ENCODE measurements around the gene RASGRP2.

DNA sequence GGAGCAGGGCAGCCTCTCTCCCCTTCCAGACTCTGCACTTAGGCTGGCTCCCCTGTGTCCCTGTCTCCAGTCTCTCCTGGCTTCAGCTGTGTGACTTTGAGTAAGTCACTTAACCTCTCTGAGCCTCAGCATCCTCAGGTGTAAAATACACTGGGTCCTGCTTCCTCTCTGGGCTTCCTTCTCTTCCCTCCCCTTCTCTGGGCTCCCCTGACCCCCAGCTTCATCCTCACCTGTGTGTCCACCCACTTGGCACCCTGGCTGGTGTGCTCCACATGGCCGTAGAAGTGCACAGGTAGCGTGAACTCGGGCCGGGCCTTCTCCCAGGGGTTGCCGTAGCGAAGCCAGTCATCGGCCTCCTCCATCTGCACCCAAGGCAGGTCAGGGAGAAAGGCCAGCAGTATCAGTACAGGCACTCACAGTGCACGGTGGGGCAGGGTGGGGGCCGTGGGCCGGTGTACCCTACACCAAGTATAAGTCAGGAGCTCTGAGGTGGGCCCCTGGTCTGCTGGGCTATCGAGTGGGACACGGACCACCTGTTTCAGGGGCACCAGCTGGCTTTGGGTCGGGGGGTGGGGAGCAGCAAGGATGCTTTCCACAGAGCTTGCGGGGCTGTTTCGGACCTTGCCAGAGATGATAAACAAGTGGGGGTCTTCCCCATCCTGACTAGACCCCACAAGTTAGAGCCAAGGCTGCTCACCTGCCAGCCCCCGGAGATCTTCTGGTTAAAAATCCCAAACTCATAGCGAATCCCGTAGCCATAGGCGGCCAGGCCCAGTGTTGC lies 13.8 kb upstream of the RASGRP2 start:
- TF ChIP-seq, protein P1, sequence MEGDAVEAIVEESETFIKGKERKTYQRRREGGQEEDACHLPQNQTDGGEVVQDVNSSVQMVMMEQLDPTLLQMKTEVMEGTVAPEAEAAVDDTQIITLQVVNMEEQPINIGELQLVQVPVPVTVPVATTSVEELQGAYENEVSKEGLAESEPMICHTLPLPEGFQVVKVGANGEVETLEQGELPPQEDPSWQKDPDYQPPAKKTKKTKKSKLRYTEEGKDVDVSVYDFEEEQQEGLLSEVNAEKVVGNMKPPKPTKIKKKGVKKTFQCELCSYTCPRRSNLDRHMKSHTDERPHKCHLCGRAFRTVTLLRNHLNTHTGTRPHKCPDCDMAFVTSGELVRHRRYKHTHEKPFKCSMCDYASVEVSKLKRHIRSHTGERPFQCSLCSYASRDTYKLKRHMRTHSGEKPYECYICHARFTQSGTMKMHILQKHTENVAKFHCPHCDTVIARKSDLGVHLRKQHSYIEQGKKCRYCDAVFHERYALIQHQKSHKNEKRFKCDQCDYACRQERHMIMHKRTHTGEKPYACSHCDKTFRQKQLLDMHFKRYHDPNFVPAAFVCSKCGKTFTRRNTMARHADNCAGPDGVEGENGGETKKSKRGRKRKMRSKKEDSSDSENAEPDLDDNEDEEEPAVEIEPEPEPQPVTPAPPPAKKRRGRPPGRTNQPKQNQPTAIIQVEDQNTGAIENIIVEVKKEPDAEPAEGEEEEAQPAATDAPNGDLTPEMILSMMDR (conservative IDR thresholded peaks at IDR 0.05; ENCODE audit: low read depth, low read length), result no peak
- TF ChIP-seq EZH2phosphoT487 (IDR thresholded peaks at IDR 0.05; ENCODE audit: borderline replicate concordance, low read length) (no peak), EZH2 (IDR thresholded peaks at IDR 0.05; ENCODE audit: low read length, unreplicated experiment) (no peak)

Measured in PC-3 (cell line).